OCI-LY7 (cell line): ENCODE data around the gene EPB41L4B.

ENCODE experiments used
- CTCF ChIP-seq: fragments of 200-600 bp; sonication (generic); conservative IDR thresholded peaks from 2 replicates; pipeline ENCODE4 v1.5.1; 2014; ENCODE audit warnings: mild to moderate bottlenecking, antibody characterized with exemption, low read length, moderate library complexity, mixed read lengths
- EZH2phosphoT487 ChIP-seq: fragments of 200-600 bp; sonication (generic); IDR thresholded peaks from 2 replicates; pipeline ENCODE4 v1.6.1; 2018; ENCODE audit warnings: low read depth, borderline replicate concordance, mild to moderate bottlenecking, mixed run types, antibody characterized with exemption, low read length, moderate library complexity, mixed read lengths

DNA sequence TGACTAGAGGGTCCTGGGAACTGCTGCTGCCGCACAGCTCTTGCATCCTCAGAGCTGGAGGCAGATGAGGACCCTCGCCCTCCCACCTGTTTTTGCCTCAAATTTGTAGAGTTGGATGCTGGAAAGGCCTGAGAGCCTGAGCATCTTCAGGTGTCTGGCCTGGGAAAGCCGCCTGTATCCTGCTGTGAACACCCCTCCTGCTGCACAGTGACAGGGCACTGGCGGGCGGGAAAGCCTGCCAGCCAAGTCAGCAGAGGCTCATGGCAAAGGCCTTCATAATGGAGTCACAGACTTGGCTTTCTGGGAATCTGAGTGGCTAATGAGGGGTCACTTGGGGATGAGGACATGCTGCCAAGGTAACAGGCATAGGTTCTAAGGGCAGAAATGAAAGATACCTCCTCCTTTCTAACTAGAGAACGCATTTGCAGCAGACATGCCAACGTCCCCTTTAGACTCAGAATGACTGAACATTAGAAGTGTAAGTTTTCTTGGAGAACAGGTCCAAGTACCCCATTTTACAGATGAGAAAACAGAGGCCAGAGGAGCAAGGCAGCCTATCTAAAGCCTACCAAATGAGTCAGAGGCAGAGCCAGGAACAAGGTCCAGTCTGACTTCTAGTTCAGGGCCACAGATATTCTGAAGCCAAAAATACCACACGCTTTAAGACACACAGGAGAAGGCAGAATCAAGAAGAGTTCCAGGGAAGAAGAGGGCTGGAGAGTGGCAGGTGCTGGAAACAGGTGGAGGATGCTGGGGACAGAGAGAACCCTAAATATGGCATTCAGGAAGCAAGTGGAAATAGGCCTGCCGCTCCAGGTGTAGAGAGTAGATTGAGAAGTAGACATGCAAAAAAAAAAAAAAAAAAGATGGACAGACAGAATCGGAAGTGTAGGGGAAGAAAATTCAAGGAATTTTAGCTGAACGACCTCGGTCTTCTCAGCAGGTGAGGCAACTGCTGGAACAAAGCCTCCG is 44.1 kb downstream of the EPB41L4B start:
- TF ChIP-seq CTCF (no peak), EZH2phosphoT487 (no peak)
